Measurements from ENCODE around the gene CFAP119. TPM values are rescaled to one million over a fixed set of nuclear protein-coding genes. Genes with fewer than 3 reads are reported as not detected.

Gene CFAP119
- total and polyA plus RNA-seq, 9 of the 15 experiments (the other 6 are each of a cell fraction or from before 2014, with no cell fraction given): 5.5 to 33.7 (median 9.6) TPM

- Histone ChIP-seq H3K27ac (ENCODE audit: extremely low read depth, low read depth, low read length) (no peak overlapping the region), H3K4me2 (ENCODE audit: insufficient read depth, low read length) (no peak overlapping the region), H3K9ac (ENCODE audit: insufficient read depth in 1 of 2, low read depth in 2 of 2, low read length in 2 of 2) (peak overlapping the region in 1 of 2 experiments; percentile 66; a peak in 1 of 4 replicates), H3K9me3 (replicated peaks; ENCODE audit: control insufficient read depth, insufficient read depth, low read depth, low read length) (no peaks in the 10 kb centered on the region), H2AFZ (ENCODE audit: low read depth, low read length) (no peak overlapping the region), H4K20me1 (replicated peaks; ENCODE audit: control insufficient read depth, insufficient read depth, low read length) (no peaks in the 10 kb centered on the region), H3K79me2 (ENCODE audit: control insufficient read depth, insufficient read depth, low read length) (no peaks in the 10 kb centered on the region; the same call in 2 of the 3 replicates), H3K27me3 (ENCODE audit: control insufficient read depth in 2 of 2, insufficient read depth in 2 of 2, low read length in 2 of 2) (no peaks in the 10 kb centered on the region), H3K4me1 (replicated peaks in 1 of 2; ENCODE audit: control insufficient read depth in 2 of 2, insufficient read depth in 2 of 2, low read length in 2 of 2) (peaks cover 10 to 23% of the 10 kb centered on the region in 2 experiments; a peak in 4 of 5 replicates), H3K36me3 (ENCODE audit: control insufficient read depth, insufficient read depth, low read length) (peaks cover 95% of the 10 kb centered on the region), H3K4me3 (no peak overlapping the region), H3K9me1 (ENCODE audit: control insufficient read depth, insufficient read depth, low read length) (peaks cover 5% of the 10 kb centered on the region)
- peak; percentile 65 for ATAC-seq
- DNase-seq (ENCODE audit: extremely low read depth in 1 of 4, low spot score in 3 of 4): no peak
- in situ Hi-C loops (cut with MboI): no loop called here
- intact Hi-C loops (cut with micrococcal nuclease): no loop called here
- WGBS (ENCODE audit: insufficient coverage, low coverage, missing lambda C conversion rate): 83% methylated on average over 26 of the region's 37 CpGs
- POLR2A ChIA-PET: interaction anchor here (1.0 to 2.9 kb wide), 4 partner anchors 8 to 17 kb away, joined by 3 to 19 read pairs (median 6); partner anchors contain the start of gene PHKG2
- BruUV-seq (replicated peaks): TSS peak; percentile 13
- CTCF ChIA-PET (ENCODE audit: low intra/inter-chr PET ratio): no interaction called here
- no peak for FAIRE-seq
- TF ChIP-seq SUPT5H (IDR thresholded peaks at IDR 0.05) (peak; percentile 18), RFX1 (IDR thresholded peaks at IDR 0.05) (peak; percentile 32; the same call in 1 of the 2 replicates), JUNB (CRISPR knock-in tag; conservative IDR thresholded peaks at IDR 0.05) (no peak), ZBTB33 (CRISPR knock-in tag; IDR thresholded peaks at IDR 0.05) (peak; percentile 44; the same call in 1 of the 2 replicates), ZFP30 (CRISPR knock-in tag; IDR thresholded peaks at IDR 0.05; ENCODE audit: borderline replicate concordance) (no peak), CREBBP (IDR thresholded peaks at IDR 0.05; ENCODE audit: low read depth, low read length) (no peak), MBD1 (CRISPR knock-in tag; IDR thresholded peaks at IDR 0.05) (no peak), POLR2G (IDR thresholded peaks at IDR 0.05; ENCODE audit: low read depth, low read length) (peak; percentile 56; the same call in 1 of the 2 replicates), ZNF780A (CRISPR knock-in tag; IDR thresholded peaks at IDR 0.05) (no peak), SMARCE1 (IDR thresholded peaks at IDR 0.05) (no peak), ZNF668 (CRISPR knock-in tag; IDR thresholded peaks at IDR 0.05) (no peak)
- TF ChIP-seq, protein P1, sequence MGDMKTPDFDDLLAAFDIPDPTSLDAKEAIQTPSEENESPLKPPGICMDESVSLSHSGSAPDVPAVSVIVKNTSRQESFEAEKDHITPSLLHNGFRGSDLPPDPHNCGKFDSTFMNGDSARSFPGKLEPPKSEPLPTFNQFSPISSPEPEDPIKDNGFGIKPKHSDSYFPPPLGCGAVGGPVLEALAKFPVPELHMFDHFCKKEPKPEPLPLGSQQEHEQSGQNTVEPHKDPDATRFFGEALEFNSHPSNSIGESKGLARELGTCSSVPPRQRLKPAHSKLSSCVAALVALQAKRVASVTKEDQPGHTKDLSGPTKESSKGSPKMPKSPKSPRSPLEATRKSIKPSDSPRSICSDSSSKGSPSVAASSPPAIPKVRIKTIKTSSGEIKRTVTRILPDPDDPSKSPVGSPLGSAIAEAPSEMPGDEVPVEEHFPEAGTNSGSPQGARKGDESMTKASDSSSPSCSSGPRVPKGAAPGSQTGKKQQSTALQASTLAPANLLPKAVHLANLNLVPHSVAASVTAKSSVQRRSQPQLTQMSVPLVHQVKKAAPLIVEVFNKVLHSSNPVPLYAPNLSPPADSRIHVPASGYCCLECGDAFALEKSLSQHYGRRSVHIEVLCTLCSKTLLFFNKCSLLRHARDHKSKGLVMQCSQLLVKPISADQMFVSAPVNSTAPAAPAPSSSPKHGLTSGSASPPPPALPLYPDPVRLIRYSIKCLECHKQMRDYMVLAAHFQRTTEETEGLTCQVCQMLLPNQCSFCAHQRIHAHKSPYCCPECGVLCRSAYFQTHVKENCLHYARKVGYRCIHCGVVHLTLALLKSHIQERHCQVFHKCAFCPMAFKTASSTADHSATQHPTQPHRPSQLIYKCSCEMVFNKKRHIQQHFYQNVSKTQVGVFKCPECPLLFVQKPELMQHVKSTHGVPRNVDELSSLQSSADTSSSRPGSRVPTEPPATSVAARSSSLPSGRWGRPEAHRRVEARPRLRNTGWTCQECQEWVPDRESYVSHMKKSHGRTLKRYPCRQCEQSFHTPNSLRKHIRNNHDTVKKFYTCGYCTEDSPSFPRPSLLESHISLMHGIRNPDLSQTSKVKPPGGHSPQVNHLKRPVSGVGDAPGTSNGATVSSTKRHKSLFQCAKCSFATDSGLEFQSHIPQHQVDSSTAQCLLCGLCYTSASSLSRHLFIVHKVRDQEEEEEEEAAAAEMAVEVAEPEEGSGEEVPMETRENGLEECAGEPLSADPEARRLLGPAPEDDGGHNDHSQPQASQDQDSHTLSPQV (IDR thresholded peaks at IDR 0.05): no peak
- TF ChIP-seq, protein P2, sequence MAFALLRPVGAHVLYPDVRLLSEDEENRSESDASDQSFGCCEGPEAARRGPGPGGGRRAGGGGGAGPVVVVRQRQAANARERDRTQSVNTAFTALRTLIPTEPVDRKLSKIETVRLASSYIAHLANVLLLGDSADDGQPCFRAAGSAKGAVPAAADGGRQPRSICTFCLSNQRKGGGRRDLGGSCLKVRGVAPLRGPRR (CRISPR knock-in tag; IDR thresholded peaks at IDR 0.05): no peak
Measured at GRCh38 chr16:30738984-30739951, 22.6 kb downstream of the CFAP119 start.

Data from K562 (cell line).